ENCODE data around the gene RAB40C. TPM values are rescaled to one million over a fixed set of nuclear protein-coding genes. Genes with fewer than 3 reads are reported as not detected.

Gene RAB40C
- total and polyA plus RNA-seq, 3 donors from 2014 or later: 27.6 to 51.2 (median 47.9) TPM

GRCh38 chr16:561413-561794, 28.5 kb upstream of the RAB40C start:
- Histone ChIP-seq H3K36me3 (ENCODE audit: low read depth, missing control alignments) (no peaks in the 10 kb centered on the region), H3K27ac (no peak overlapping the region), H3K4me3 (no peak overlapping the region), H3K27me3 (no peaks in the 10 kb centered on the region), H3K4me1 (peaks cover 28% of the 10 kb centered on the region), H3K9me3 (no peaks in the 10 kb centered on the region)
- 66 to 83% methylated on average over 1 to 11 of the region's 15 CpGs for WGBS, 2 donors
- intact Hi-C loops (cut with DNase I; ENCODE audit: low total_unique reads): no loop called here
- DNase-seq: no peak
- TF ChIP-seq CTCF (IDR thresholded peaks at IDR 0.05) (no peak), POLR2A (IDR thresholded peaks at IDR 0.05) (no peak)

- intact Hi-C loops (cut with DNase I; ENCODE audit: low total_unique reads): no loop called here
- Histone ChIP-seq H3K27me3 (no peaks in the 10 kb centered on the region), H3K4me1 (peaks cover 37% of the 10 kb centered on the region), H3K4me3 (no peak overlapping the region), H3K36me3 (ENCODE audit: low read depth, missing control alignments) (no peaks in the 10 kb centered on the region), H3K27ac (no peak overlapping the region), H3K9me3 (no peaks in the 10 kb centered on the region)
- DNase-seq: no peak
- no peak for TF ChIP-seq CTCF (IDR thresholded peaks at IDR 0.05)
- no peak for TF ChIP-seq POLR2A (IDR thresholded peaks at IDR 0.05)
- WGBS, 2 donors: 86 to 90% methylated on average over 27 to 43 of the region's 43 CpGs
Measured at GRCh38 chr16:561957-562938, 27.6 kb upstream of the RAB40C start.

- Histone ChIP-seq H3K9me3 (no peaks in the 10 kb centered on the region), H3K4me1 (peaks cover 46% of the 10 kb centered on the region), H3K27ac (no peak overlapping the region), H3K36me3 (ENCODE audit: low read depth, missing control alignments) (no peaks in the 10 kb centered on the region), H3K4me3 (no peak overlapping the region), H3K27me3 (no peaks in the 10 kb centered on the region)
- intact Hi-C loops (cut with DNase I; ENCODE audit: low total_unique reads): no loop called here
- 71 to 87% methylated on average over 3 to 30 of the region's 30 CpGs for WGBS, 2 donors
- DNase-seq: no peak
- no peak for TF ChIP-seq CTCF (IDR thresholded peaks at IDR 0.05)
- no peak for TF ChIP-seq POLR2A (IDR thresholded peaks at IDR 0.05)
Measured at GRCh38 chr16:563072-563644, 26.7 kb upstream of the RAB40C start.

- DNase-seq: no peak
- TF ChIP-seq POLR2A (IDR thresholded peaks at IDR 0.05): no peak
- no peak for TF ChIP-seq CTCF (IDR thresholded peaks at IDR 0.05)
- H3K4me1 ChIP-seq: peaks cover 47% of the 10 kb centered on the region
- H3K27ac ChIP-seq: no peak overlapping the region
- no peaks in the 10 kb centered on the region for H3K36me3 ChIP-seq (ENCODE audit: low read depth, missing control alignments)
- no peaks in the 10 kb centered on the region for H3K9me3 ChIP-seq
- 85 to 88% methylated on average over 8 to 40 of the region's 42 CpGs for WGBS, 2 donors
- H3K4me3 ChIP-seq: no peak overlapping the region
- H3K27me3 ChIP-seq: no peaks in the 10 kb centered on the region
- intact Hi-C loops (cut with DNase I; ENCODE audit: low total_unique reads): no loop called here
Measured at GRCh38 chr16:564690-565418, 25.0 kb upstream of the RAB40C start.
